Calu3 (cell line): ENCODE measurements around the gene SGCD. TPM values are rescaled to one million over a fixed set of nuclear protein-coding genes. Genes with fewer than 3 reads are reported as not detected.

Experiments
- BruUV-seq: library from RNA; stranded (reverse); fragments of 400-500 nt; replicated peaks from 2 replicates; lab custom pipeline; 2021; lab: Mats Ljungman, UMichigan
- CTCF ChIA-PET: fragments of 300-600 bp; sonication (Branson Sonifier 250); formaldehyde crosslinking; loops from one replicate; lab custom pipeline; 2022; ENCODE audit warnings: antibody characterized with exemption; lab: Charles Lee
- DNase-seq: peaks from one replicate; pipeline ENCODE4 v3.0.0; 2022
- H3K27ac Mint-ChIP-seq: one replicate; pipeline ENCODE4 v1.8.0; 2022; ENCODE audit warnings: mixed read lengths; ENCODE audit not compliant: unreplicated experiment
- H3K27me3 Mint-ChIP-seq: one replicate; pipeline ENCODE4 v1.8.0; 2022; ENCODE audit warnings: mixed read lengths; ENCODE audit not compliant: unreplicated experiment
- H3K36me3 Mint-ChIP-seq: one replicate; pipeline ENCODE4 v1.8.0; 2022; ENCODE audit warnings: mild to moderate bottlenecking, moderate library complexity, mixed read lengths; ENCODE audit not compliant: insufficient read depth, unreplicated experiment
- H3K4me1 Mint-ChIP-seq: one replicate; pipeline ENCODE4 v1.8.0; 2022; ENCODE audit warnings: mild to moderate bottlenecking, low read depth, mixed read lengths; ENCODE audit not compliant: unreplicated experiment
- H3K4me3 Mint-ChIP-seq: one replicate; pipeline ENCODE4 v1.8.0; 2022; ENCODE audit warnings: mild to moderate bottlenecking, low read depth, moderate library complexity, mixed read lengths; ENCODE audit not compliant: unreplicated experiment
- H3K9me3 Mint-ChIP-seq: one replicate; pipeline ENCODE4 v1.8.0; 2022; ENCODE audit warnings: low read depth, mixed read lengths; ENCODE audit not compliant: unreplicated experiment
- intact Hi-C: fragments of 100-400 bp; cut with micrococcal nuclease; formaldehyde crosslinking; loops from one replicate; pipeline ENCODE4 v1.10.0; 2022; ENCODE audit not compliant: unreplicated experiment
- total RNA-seq: library from RNA; stranded (reverse); gene quantifications from 2 replicates; pipeline ENCODE4 v1.2.3, GENCODE V29; 2022
- TF ChIP-seq, protein P1 (sequence below): fragments of 200-600 bp; IDR thresholded peaks from one replicate; pipeline ENCODE4 v1.8.0; 2022; ENCODE audit warnings: antibody characterized with exemption; ENCODE audit not compliant: unreplicated experiment

The SGCD gene
- total RNA-seq, 1 experiment from 2014 or later: not detected

DNA sequence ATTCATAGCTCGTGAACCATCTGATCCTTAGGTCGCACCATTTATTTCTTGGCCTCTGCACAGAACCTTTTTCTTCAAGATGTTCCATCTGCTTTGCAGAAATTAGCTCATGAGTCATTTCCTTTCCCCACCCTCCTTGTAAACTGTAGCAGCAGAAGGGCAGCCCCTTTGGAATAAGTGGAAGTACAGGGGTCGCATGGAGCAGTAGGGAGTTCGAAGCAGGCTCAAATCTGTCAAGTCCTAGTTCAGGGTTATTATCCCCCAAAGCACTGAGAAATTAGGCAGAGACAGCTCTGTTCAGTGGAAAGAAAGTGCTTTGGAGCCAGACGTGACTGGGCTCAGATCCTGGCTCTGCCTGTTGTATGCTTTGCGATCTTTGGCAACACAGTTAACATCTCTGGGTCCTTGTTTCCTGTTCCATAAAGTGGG, 84.2 kb downstream of the SGCD start:
- Mint-ChIP-seq H3K4me3 (no peak overlapping the region), H3K4me1 (no peaks in the 10 kb centered on the region), H3K27me3 (peaks cover 20% of the 10 kb centered on the region), H3K27ac (no peak overlapping the region), H3K36me3 (no peaks in the 10 kb centered on the region), H3K9me3 (peaks cover 4% of the 10 kb centered on the region)
- DNase-seq: no peak
- BruUV-seq: no TSS peak
- TF ChIP-seq, protein P1, sequence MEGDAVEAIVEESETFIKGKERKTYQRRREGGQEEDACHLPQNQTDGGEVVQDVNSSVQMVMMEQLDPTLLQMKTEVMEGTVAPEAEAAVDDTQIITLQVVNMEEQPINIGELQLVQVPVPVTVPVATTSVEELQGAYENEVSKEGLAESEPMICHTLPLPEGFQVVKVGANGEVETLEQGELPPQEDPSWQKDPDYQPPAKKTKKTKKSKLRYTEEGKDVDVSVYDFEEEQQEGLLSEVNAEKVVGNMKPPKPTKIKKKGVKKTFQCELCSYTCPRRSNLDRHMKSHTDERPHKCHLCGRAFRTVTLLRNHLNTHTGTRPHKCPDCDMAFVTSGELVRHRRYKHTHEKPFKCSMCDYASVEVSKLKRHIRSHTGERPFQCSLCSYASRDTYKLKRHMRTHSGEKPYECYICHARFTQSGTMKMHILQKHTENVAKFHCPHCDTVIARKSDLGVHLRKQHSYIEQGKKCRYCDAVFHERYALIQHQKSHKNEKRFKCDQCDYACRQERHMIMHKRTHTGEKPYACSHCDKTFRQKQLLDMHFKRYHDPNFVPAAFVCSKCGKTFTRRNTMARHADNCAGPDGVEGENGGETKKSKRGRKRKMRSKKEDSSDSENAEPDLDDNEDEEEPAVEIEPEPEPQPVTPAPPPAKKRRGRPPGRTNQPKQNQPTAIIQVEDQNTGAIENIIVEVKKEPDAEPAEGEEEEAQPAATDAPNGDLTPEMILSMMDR: no peak
- CTCF ChIA-PET: no interaction called here
- intact Hi-C loops: no loop called here

DNA sequence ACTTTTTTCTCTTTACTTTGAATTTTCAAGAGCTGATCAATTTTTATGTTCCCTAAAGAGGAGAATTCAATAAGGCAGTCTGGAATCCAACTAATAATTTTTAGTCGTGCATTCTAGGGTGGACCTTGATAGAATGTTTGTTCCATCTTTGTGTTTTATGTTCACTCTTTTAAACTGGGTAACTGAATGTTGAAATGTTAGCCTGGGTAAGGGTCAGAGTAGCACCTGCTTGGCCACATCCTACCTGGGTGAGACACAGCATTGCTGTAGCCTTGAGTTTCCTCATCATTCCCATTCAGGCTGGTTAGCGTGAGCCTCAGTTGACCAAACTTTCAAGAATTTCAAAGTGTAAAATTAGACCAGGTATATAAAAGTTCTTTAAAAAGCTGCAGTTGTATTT, 85.0 kb downstream of the SGCD start:
- H3K4me3 Mint-ChIP-seq: no peak overlapping the region
- no peaks in the 10 kb centered on the region for H3K36me3 Mint-ChIP-seq
- TF ChIP-seq, protein P1: no peak
- CTCF ChIA-PET: no interaction called here
- H3K4me1 Mint-ChIP-seq: no peaks in the 10 kb centered on the region
- intact Hi-C loops: no loop called here
- no TSS peak for BruUV-seq
- DNase-seq: no peak
- no peak overlapping the region for H3K27ac Mint-ChIP-seq
- H3K27me3 Mint-ChIP-seq: peaks cover 20% of the 10 kb centered on the region
- H3K9me3 Mint-ChIP-seq: peaks cover 4% of the 10 kb centered on the region

DNA sequence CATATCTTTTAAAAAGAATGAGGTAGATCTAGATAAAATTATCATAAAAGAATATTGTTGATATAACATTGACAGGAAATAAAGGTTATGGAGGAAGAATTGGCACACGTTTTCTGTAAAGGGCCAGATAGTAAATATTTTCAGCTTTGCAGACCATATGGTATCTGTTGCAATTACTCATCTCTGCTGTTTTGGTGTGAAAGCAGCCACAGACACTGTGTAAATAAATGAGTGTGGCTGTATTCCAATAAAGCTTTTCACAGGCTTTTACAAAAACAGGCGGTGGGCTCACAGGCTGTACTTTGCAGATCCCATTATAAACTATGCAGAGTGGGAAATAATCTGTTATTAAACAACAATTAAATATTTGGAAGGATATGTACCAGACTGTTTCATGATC, 87.4 kb downstream of the SGCD start:
- Mint-ChIP-seq H3K36me3 (no peaks in the 10 kb centered on the region), H3K4me3 (no peak overlapping the region), H3K9me3 (peaks cover under 1% of the 10 kb centered on the region), H3K4me1 (no peaks in the 10 kb centered on the region), H3K27ac (no peak overlapping the region), H3K27me3 (peaks cover 10% of the 10 kb centered on the region)
- intact Hi-C loops: no loop called here
- CTCF ChIA-PET: no interaction called here
- DNase-seq: no peak
- TF ChIP-seq, protein P1: no peak
- no TSS peak for BruUV-seq

DNA sequence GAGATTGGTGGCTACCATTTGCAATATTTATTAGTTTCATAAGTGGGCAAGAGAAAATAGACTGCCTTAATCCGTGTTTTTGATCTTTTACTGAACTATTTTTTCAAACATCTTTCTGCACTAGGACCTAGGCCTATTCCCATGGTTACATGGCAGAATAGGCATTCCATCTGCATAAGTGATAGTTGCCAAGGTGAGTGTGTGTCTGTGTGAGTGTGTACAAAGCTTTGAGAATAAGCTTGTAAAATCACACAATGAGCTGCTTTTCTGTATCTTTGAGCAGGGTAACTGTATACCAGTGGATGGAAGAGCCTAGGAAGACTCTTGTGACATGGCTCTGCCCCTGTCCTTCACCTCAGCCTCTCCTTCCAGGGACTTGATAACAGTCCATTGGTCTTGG, 92.7 kb downstream of the SGCD start:
- intact Hi-C loops: no loop called here

More for the DNA sequence above, 92.7 kb downstream of the SGCD start:
- no peak overlapping the region for H3K4me3 Mint-ChIP-seq
- CTCF ChIA-PET: no interaction called here
- H3K9me3 Mint-ChIP-seq: no peaks in the 10 kb centered on the region
- H3K27me3 Mint-ChIP-seq: no peaks in the 10 kb centered on the region
- H3K4me1 Mint-ChIP-seq: no peaks in the 10 kb centered on the region
- no TSS peak for BruUV-seq
- DNase-seq: no peak
- TF ChIP-seq, protein P1: no peak
- no peaks in the 10 kb centered on the region for H3K36me3 Mint-ChIP-seq
- no peak overlapping the region for H3K27ac Mint-ChIP-seq
